GM23248 (cell line): ENCODE data around the gene SPRR2E. TPM values are rescaled to one million over a fixed set of nuclear protein-coding genes. Genes with fewer than 3 reads are reported as not detected.
"Not testable (repeated sequence)": the region's sequence is repeated elsewhere in the genome, so short reads cannot be mapped to it uniquely, and the experiment has no call there.

Experiments used
- DNase-seq: peaks from one replicate; pipeline ENCODE4 v3.0.0-alpha.2; 2015
- H2AFZ ChIP-seq: fragments of 200-600 bp; sonication (generic); 2 replicates; pipeline ENCODE4 v1.6.1; 2016; ENCODE audit warnings: antibody characterized with exemption
- H3F3A ChIP-seq: fragments of 200-600 bp; sonication (generic); 2 replicates; pipeline ENCODE4 v1.6.1; 2016; ENCODE audit warnings: mild to moderate bottlenecking, antibody characterized with exemption, mixed run types; ENCODE audit not compliant: insufficient read depth
- H3K27ac ChIP-seq: fragments of 200-600 bp; sonication (generic); 2 replicates; pipeline ENCODE4 v1.5.1; 2016; ENCODE audit warnings: mild to moderate bottlenecking
- H3K27me3 ChIP-seq: fragments of 200-600 bp; sonication (generic); replicated peaks from 2 replicates; pipeline ENCODE4 v1.6.1; 2016; ENCODE audit warnings: mild to moderate bottlenecking; ENCODE audit not compliant: insufficient read depth
- H3K36me3 ChIP-seq: fragments of 200-600 bp; sonication (generic); 2 replicates; pipeline ENCODE4 v1.6.1; 2016; ENCODE audit warnings: low read depth, mild to moderate bottlenecking
- H3K4me1 ChIP-seq: fragments of 200-600 bp; sonication (generic); 2 replicates; pipeline ENCODE4 v1.6.1; 2016; ENCODE audit warnings: mild to moderate bottlenecking; ENCODE audit not compliant: insufficient read depth
- H3K4me2 ChIP-seq: fragments of 200-600 bp; sonication (generic); one replicate; pipeline ENCODE4 v1.6.1; 2016; ENCODE audit warnings: mild to moderate bottlenecking; ENCODE audit not compliant: unreplicated experiment
- H3K4me3 ChIP-seq: fragments of 200-600 bp; sonication (generic); 2 replicates; pipeline ENCODE4 v1.5.1; 2016; ENCODE audit warnings: mild to moderate bottlenecking
- H3K79me2 ChIP-seq: fragments of 200-600 bp; sonication (generic); 2 replicates; pipeline ENCODE4 v1.6.1; 2016; ENCODE audit warnings: mild to moderate bottlenecking; ENCODE audit not compliant: insufficient read depth
- H3K9ac ChIP-seq: fragments of 200-600 bp; sonication (generic); 2 replicates; pipeline ENCODE4 v1.6.1; 2016; ENCODE audit warnings: mild to moderate bottlenecking
- H3K9me2 ChIP-seq: fragments of 200-600 bp; sonication (generic); 2 replicates; pipeline ENCODE4 v1.6.1; 2016; ENCODE audit warnings: mixed run types, mild to moderate bottlenecking, moderate library complexity; ENCODE audit not compliant: insufficient read depth
- H3K9me3 ChIP-seq: fragments of 200-600 bp; sonication (generic); one replicate; pipeline ENCODE4 v1.6.1; 2017; ENCODE audit warnings: low read depth
- H4K20me1 ChIP-seq: fragments of 200-600 bp; sonication (generic); 2 replicates; pipeline ENCODE4 v1.6.0; 2016; ENCODE audit not compliant: insufficient read depth
- EZH2 ChIP-seq: fragments of 200-600 bp; sonication (generic); IDR thresholded peaks from 2 replicates; pipeline ENCODE4 v1.6.1; 2018; ENCODE audit warnings: antibody characterized with exemption, mild to moderate bottlenecking; ENCODE audit not compliant: insufficient read depth, poor library complexity, severe bottlenecking
- EZH2phosphoT487 ChIP-seq: fragments of 200-600 bp; sonication (generic); IDR thresholded peaks from 2 replicates; pipeline ENCODE4 v1.6.1; 2018; ENCODE audit warnings: antibody characterized with exemption, moderate library complexity, mild to moderate bottlenecking, low read depth; ENCODE audit not compliant: insufficient read depth
- WGBS, 2 experiments: methylation state at CpG; one replicate each; pipeline ENCODE4 v1.1.6; 2015 to 2017; ENCODE audit warnings: low lambda C conversion rate in 2 of 2, low coverage in 1 of 2; ENCODE audit errors: missing lambda C conversion rate in 2 of 2; 5-methylcytosine and 5-hydroxymethylcytosine counted together
- in situ Hi-C: fragments of 300-500 bp; cut with MboI; formaldehyde crosslinking; loops from 2 replicates; pipeline ENCODE4 v1.15.0; 2020
- polyA plus RNA-seq: library from polyadenylated mRNA; unstranded; fragments of >200 nt; fragmentation: Nextera tagmentation; extraction: Ambion mirVana; gene quantifications from 2 replicates; pipeline ENCODE4 v1.2.1, GENCODE V29; 2016
- small RNA-seq: library from RNA; depleted of rRNA; stranded (forward); fragments of <200 nt; gene quantifications from one replicate; pipeline ENCODE3, GENCODE V24; 2014; ENCODE audit warnings: low read depth, low replicate concordance
- total RNA-seq: library from RNA; depleted of rRNA; stranded (reverse); fragments of >200 nt; shearing (Covaris generic); gene quantifications from 2 replicates; pipeline ENCODE4 v1.2.3, GENCODE V29; 2014; rRNA removed

Gene SPRR2E
- total and polyA plus RNA-seq, 2 experiments from 2014 or later, result not detected

GRCh38 chr1:153058154-153058553 lies 36.2 kb downstream of the SPRR2E start:
- no peak for DNase-seq
- in situ Hi-C loops, result no loop called here
- WGBS, 2 experiments, result 32 to 39% methylated on average over 2 of the region's 2 CpGs
- no peaks in the 10 kb centered on the region for H3K9me3 ChIP-seq
- H3K9ac ChIP-seq, result no peak overlapping the region
- H3K27me3 ChIP-seq, result peaks cover 8% of the 10 kb centered on the region
- no peaks in the 10 kb centered on the region for H3K9me2 ChIP-seq
- no peak overlapping the region for H3K4me3 ChIP-seq
- H4K20me1 ChIP-seq, result no peaks in the 10 kb centered on the region
- no peaks in the 10 kb centered on the region for H3K4me1 ChIP-seq
- H3K4me2 ChIP-seq, result no peak overlapping the region
- H3K79me2 ChIP-seq, result no peaks in the 10 kb centered on the region
- no peaks in the 10 kb centered on the region for H3K36me3 ChIP-seq
- H2AFZ ChIP-seq, result no peak overlapping the region
- no peak for TF ChIP-seq EZH2
- no peak for TF ChIP-seq EZH2phosphoT487
- no peaks in the 10 kb centered on the region for H3F3A ChIP-seq
- H3K27ac ChIP-seq, result no peak overlapping the region

- Histone ChIP-seq H3K4me2 (no peak within 1 kb of the TSS), H3K9me2 (no peaks in the 10 kb centered on the region), H3K27ac (no peak within 1 kb of the TSS), H2AFZ (no peak within 1 kb of the TSS), H4K20me1 (no peaks in the 10 kb centered on the region), H3K4me3 (no peak within 1 kb of the TSS), H3K9ac (no peak within 1 kb of the TSS), H3F3A (no peaks in the 10 kb centered on the region), H3K27me3 (peaks cover 8% of the 10 kb centered on the region), H3K79me2 (no peaks in the 10 kb centered on the region), H3K4me1 (no peaks in the 10 kb centered on the region), H3K36me3 (no peaks in the 10 kb centered on the region), H3K9me3 (no peaks in the 10 kb centered on the region)
- TF ChIP-seq EZH2phosphoT487 (no peak), EZH2 (no peak)
- WGBS, 2 experiments, result 8 to 10% methylated on average over 2 of the region's 2 CpGs
- in situ Hi-C loops, result no loop called here
- DNase-seq, result no peak
Measured at GRCh38 chr1:153057375-153057774, 37.0 kb downstream of the SPRR2E start, which contains the start of gene SPRR2A. TSS of gene SPRR2A (minus strand) at chr1:153057512. CDS start at chr1:153056735, 777 bp downstream.

GRCh38 chr1:153056111-153056510 lies 38.2 kb downstream of the SPRR2E start:
- not testable (repeated sequence) for H3K9me3 ChIP-seq

GRCh38 chr1:153049211-153049610 lies 45.1 kb downstream of the SPRR2E start:
- Histone ChIP-seq H3K4me2 (no peak overlapping the region), H3K27ac (no peak overlapping the region), H3K79me2 (no peaks in the 10 kb centered on the region), H3K36me3 (no peaks in the 10 kb centered on the region), H3K4me3 (no peak overlapping the region), H4K20me1 (no peaks in the 10 kb centered on the region), H3K27me3 (peaks cover 7% of the 10 kb centered on the region), H3F3A (no peaks in the 10 kb centered on the region), H3K9me3 (no peaks in the 10 kb centered on the region), H3K9me2 (no peaks in the 10 kb centered on the region), H3K4me1 (no peaks in the 10 kb centered on the region), H3K9ac (no peak overlapping the region), H2AFZ (no peak overlapping the region)
- no peak for DNase-seq
- in situ Hi-C loops, result no loop called here
- WGBS, 2 experiments, result 0 to 13% methylated on average over 1 of the region's 2 CpGs
- TF ChIP-seq EZH2 (no peak), EZH2phosphoT487 (no peak)

More at GRCh38 chr1:153056111-153056510, 38.2 kb downstream of the SPRR2E start:
- WGBS, 2 experiments, result 12 to 17% methylated on average over 3 of the region's 3 CpGs
- H3K27ac ChIP-seq, H3K9me2 ChIP-seq, H3K4me1 ChIP-seq, H3K36me3 ChIP-seq, H3F3A ChIP-seq, DNase-seq, H4K20me1 ChIP-seq, in situ Hi-C loops, H3K4me3 ChIP-seq, H3K4me2 ChIP-seq, H3K9ac ChIP-seq, H2AFZ ChIP-seq, H3K79me2 ChIP-seq, H3K27me3 ChIP-seq: not testable (repeated sequence)

Small RNA genes within 50 kb of the gene (small RNA-seq; reads per million reads assigned to genes)
- gene SPRR2C, result not detected

Other genes with a start within 250 kb of the SPRR2E start
- not detected in 2 replicates for gene LCE7A, start 234.5 kb downstream of the SPRR2E start, total RNA-seq
- gene LCE7A, start 234.5 kb downstream of the SPRR2E start, polyA plus RNA-seq, result not detected in 2 replicates
- gene SMCP, start 216.2 kb downstream of the SPRR2E start, total RNA-seq, result not detected in 2 replicates
- gene SMCP, start 216.2 kb downstream of the SPRR2E start, polyA plus RNA-seq, result not detected in 2 replicates
- gene IVL, start 186.0 kb downstream of the SPRR2E start, total RNA-seq, result 0.76 and 1.1 TPM in 2 replicates
- 0.68 and 1.2 TPM in 2 replicates for gene IVL, start 186.0 kb downstream of the SPRR2E start, polyA plus RNA-seq
- not detected in 2 replicates for gene SPRR5, start 147.3 kb downstream of the SPRR2E start, total RNA-seq
- not detected in 2 replicates for gene SPRR5, start 147.3 kb downstream of the SPRR2E start, polyA plus RNA-seq
- not detected in 2 replicates for gene SPRR4, start 123.9 kb downstream of the SPRR2E start, total RNA-seq
- gene SPRR4, start 123.9 kb downstream of the SPRR2E start, polyA plus RNA-seq, result not detected in 2 replicates
- gene SPRR1A, start 110.4 kb downstream of the SPRR2E start, total RNA-seq, result not detected in 2 replicates
- gene SPRR1A, start 110.4 kb downstream of the SPRR2E start, polyA plus RNA-seq, result not detected in 2 replicates
- not detected in 2 replicates for gene SPRR3, start 92.8 kb downstream of the SPRR2E start, total RNA-seq
- gene SPRR3, start 92.8 kb downstream of the SPRR2E start, polyA plus RNA-seq, result not detected in 2 replicates
- not detected in 2 replicates for gene SPRR1B, start 63.3 kb downstream of the SPRR2E start, total RNA-seq
- not detected in 2 replicates for gene SPRR1B, start 63.3 kb downstream of the SPRR2E start, polyA plus RNA-seq
- gene SPRR2D, start 53.4 kb downstream of the SPRR2E start, total RNA-seq, result not detected in 2 replicates
- not detected in 2 replicates for gene SPRR2D, start 53.4 kb downstream of the SPRR2E start, polyA plus RNA-seq
- gene SPRR2A, start 37.0 kb downstream of the SPRR2E start, total RNA-seq, result not detected in 2 replicates
- not detected in 2 replicates for gene SPRR2A, start 37.0 kb downstream of the SPRR2E start, polyA plus RNA-seq
- gene SPRR2B, start 22.9 kb downstream of the SPRR2E start, total RNA-seq, result not detected in 2 replicates
- gene SPRR2B, start 22.9 kb downstream of the SPRR2E start, polyA plus RNA-seq, result not detected in 2 replicates
- not detected in 2 replicates for gene SPRR2F, start 19.0 kb upstream of the SPRR2E start, total RNA-seq
- not detected in 2 replicates for gene SPRR2F, start 19.0 kb upstream of the SPRR2E start, polyA plus RNA-seq
- gene SPRR2G, start 56.4 kb upstream of the SPRR2E start, total RNA-seq, result not detected in 2 replicates
- gene SPRR2G, start 56.4 kb upstream of the SPRR2E start, polyA plus RNA-seq, result not detected in 2 replicates
- gene LELP1, start 108.9 kb upstream of the SPRR2E start, total RNA-seq, result not detected in 2 replicates
- not detected in 2 replicates for gene LELP1, start 108.9 kb upstream of the SPRR2E start, polyA plus RNA-seq
- not detected in 2 replicates for gene PRR9, start 123.1 kb upstream of the SPRR2E start, total RNA-seq
- gene PRR9, start 123.1 kb upstream of the SPRR2E start, polyA plus RNA-seq, result 0.30 and 0.47 TPM in 2 replicates
- gene LORICRIN, start 165.2 kb upstream of the SPRR2E start, total RNA-seq, result not detected in 2 replicates
- not detected in 2 replicates for gene LORICRIN, start 165.2 kb upstream of the SPRR2E start, polyA plus RNA-seq
- not detected in 2 replicates for gene PGLYRP3, start 218.4 kb upstream of the SPRR2E start, total RNA-seq
- not detected in 2 replicates for gene PGLYRP3, start 218.4 kb upstream of the SPRR2E start, polyA plus RNA-seq